GM10266 (cell line): Measurements from ENCODE around the gene RAD51B.

Experiments
- DNase-seq: peaks from one replicate; pipeline ENCODE4 v3.0.0; 2012; ENCODE audit errors: extremely low spot score
- TF ChIP-seq, protein P1 (sequence below): IDR thresholded peaks from 2 replicates; pipeline ENCODE4 v1.5.1; 2012; ENCODE audit warnings: mild to moderate bottlenecking, low read depth; ENCODE audit not compliant: control insufficient read depth, insufficient read depth; ENCODE audit errors: missing control alignments

RAD51B gene

DNA sequence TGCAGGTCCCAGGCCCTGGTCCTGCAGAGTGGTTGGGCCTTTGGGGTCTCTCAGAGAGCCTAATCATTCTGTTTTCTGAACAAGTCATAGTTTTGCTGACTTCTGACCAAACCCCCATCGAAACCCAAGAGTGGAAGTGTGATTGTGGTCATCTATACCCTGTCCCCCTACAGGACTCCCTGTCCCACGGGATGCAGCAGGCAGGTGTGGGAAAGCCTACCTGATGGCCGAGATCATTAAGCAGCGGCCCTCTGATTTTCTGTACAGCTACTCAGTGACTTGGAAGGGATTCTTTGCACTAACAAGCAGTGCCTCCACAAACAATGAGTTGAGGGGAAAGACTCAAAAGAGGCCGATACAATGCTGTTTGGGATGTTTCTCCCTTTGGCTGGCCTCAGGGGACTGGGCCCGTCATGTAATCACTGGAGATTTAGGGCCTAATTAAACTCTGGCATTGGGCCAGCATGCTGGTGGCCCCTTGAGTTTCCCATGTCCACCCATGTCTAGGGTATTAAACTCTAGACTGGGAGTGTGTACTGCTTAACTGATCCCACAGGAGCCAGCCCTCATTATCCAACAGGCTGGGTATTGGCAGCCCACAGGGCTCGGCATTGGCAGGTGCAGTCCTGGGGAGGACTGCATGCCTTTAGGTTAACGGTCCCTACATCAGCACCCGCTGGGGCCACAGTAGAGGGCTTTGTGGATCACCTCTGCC lies 780.5 kb downstream of the RAD51B start:
- no peak for DNase-seq

DNA sequence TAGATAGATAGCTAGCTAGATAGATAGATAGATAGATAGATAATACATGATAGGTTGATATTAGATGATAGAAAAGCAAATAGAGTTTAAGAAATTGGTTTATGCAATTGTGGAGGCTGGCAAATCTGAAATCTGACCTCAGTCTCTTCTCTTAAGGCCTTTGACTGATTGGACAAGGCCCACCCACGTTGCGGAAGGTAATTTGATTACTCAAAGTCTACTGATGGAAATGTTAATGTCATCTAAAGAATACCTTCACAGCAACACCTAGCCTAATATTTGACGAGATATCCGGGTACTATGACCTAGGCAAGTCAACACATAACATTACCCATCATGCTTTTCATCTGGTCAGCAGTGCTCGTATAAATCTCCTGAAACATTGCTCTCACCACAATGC lies 782.9 kb downstream of the RAD51B start:
- DNase-seq: no peak
- TF ChIP-seq, protein P1, sequence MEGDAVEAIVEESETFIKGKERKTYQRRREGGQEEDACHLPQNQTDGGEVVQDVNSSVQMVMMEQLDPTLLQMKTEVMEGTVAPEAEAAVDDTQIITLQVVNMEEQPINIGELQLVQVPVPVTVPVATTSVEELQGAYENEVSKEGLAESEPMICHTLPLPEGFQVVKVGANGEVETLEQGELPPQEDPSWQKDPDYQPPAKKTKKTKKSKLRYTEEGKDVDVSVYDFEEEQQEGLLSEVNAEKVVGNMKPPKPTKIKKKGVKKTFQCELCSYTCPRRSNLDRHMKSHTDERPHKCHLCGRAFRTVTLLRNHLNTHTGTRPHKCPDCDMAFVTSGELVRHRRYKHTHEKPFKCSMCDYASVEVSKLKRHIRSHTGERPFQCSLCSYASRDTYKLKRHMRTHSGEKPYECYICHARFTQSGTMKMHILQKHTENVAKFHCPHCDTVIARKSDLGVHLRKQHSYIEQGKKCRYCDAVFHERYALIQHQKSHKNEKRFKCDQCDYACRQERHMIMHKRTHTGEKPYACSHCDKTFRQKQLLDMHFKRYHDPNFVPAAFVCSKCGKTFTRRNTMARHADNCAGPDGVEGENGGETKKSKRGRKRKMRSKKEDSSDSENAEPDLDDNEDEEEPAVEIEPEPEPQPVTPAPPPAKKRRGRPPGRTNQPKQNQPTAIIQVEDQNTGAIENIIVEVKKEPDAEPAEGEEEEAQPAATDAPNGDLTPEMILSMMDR: no peak

More for the DNA sequence above, 780.5 kb downstream of the RAD51B start:
- TF ChIP-seq, protein P1: no peak

DNA sequence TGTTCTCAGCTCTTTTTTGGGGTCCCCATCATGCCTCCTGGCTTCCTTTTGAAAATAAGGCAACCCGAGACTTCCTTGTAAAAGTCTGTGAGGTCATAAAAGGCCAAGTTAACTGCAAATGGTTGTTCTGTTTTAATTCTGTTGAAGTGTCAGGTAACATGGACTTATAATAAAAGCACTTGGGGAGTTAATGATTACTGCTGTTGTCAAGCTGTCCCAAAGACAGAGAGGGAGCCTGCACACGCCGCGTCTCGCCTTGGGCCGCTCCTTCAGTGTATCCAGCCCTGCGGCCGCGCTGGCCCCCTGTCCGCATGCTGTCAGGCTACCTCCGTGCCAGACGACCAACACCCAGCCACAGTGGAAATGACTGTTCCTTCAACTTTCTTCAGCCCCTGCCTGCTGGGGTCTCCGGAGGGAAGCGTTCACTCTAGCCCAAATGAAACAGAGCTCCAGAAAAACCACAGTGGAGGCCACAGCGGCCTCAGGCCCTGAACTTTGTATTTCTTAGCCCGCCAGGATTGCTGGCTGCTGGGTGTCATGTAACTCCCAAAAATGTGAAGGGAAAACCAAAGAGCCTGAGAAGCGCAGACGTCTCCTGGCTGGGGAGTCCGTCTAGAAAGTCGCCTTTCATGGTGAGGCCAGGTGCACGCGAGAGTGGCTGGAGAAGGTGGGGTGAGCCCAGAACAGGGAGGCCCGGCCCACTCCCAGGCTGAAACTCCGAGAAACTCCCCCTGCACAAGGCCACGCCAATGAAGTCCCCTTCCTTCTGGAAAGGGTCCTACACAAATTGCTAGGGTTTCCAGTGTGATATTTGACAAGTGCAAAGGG lies 784.2 kb downstream of the RAD51B start:
- DNase-seq: no peak
- TF ChIP-seq, protein P1: no peak

DNA sequence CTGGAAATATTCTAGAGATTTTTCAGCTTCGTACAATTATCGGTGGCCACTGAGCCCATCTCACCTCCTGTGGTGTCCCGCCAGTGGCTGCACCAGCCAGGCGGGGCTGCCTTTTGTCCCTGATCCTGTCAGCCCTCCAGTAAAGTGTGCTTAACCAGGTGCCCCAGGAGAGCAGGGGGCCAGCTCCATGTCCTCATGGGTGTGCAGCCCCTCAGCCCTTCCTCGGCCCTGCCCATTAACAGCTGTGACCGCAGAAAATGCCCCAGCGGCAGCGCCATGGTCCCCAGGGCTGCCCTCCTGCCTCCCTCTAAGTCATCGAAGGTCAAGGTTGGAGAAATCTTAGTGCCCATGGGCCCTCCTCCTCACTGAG lies 784.8 kb downstream of the RAD51B start:
- TF ChIP-seq, protein P1: no peak
- no peak for DNase-seq

DNA sequence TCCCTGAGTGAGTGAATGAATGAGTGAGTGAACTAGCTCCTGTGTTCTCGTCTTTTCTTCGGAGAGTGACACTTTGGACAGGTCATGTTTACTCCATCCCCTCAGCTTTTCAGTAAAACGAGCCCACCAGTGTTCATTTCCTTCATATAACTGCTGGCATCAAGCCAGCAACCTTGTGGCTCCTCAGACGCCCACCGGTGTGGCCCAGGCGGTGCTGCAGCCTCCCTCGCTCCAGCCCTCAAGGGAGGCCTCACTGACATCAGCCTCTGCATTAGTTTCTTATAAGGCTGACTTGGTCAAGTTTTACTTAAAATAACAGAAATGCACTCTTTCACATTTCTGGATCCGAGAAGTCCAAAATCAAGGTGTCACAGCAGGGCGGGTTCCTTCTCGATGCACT lies 785.2 kb downstream of the RAD51B start:
- TF ChIP-seq, protein P1: no peak

DNA sequence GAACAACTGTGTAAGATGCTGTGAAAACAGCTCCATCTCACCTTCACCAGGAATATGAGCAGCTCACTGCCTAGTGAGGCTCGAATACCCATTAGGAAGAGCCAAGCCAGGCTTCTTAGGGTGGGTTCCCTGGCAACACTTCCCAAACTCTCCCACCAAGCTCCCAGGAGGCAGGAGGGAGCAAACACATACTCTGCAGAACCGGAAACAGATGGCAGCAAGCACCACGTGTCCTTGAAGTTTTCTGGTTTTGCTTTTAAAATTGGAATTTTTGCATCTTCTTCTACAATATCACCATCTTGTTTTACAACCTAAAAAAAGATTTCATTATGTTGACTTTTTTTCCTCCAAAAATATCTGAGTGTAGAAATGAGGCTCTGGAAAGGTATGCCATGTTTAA lies 786.6 kb downstream of the RAD51B start:
- TF ChIP-seq, protein P1: no peak
- no peak for DNase-seq

More for the DNA sequence above, 785.2 kb downstream of the RAD51B start:
- no peak for DNase-seq

DNA sequence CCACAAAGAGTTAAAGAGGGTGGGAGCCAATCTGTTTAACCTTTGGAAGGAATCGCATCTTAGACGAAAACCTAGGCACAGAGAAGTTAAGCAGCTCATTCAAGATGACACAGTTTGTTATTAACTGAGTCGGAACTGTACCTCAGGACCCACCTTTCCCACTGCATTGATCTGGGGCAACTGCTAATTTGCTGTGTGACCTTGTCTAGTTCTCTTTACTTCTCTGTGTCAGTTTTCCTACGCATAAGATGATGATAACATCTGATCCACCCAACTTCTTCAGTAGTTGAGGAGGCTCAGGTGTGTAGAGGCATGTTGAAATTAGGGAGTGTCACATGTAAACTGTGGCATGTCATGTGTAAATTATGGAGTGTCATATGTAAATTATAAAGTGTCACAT lies 787.1 kb downstream of the RAD51B start:
- DNase-seq: no peak
- TF ChIP-seq, protein P1: no peak
